ENCODE data around the gene AP3D1.

DNA sequence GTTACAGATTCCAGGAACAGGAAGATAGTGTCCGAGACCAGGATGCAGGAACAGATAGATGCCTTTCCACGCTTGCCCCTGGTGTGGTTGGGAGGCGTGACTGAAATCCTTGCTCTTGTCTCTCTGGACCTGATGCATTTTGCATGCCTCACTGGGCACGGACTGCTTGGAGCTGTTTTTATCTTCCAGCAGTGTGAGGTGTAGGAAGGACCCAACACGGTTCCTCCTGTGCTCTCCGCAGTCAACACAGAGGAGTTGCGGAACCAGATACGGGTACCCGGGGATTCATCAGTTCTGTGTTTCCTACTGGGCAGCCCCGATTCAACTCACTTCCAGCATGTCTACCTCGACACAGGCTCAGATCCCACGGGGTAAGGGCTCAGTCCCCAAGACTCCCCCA, 18.9 kb upstream of the AP3D1 start:
- TF ChIP-seq POLR2AphosphoS5 (IDR thresholded peaks at IDR 0.05; ENCODE audit: low read depth, low read length) (no peak), TAF1 (IDR thresholded peaks at IDR 0.05; ENCODE audit: low read depth, low read length) (no peak), POLR2A (IDR thresholded peaks at IDR 0.05; ENCODE audit: low read depth, low read length) (no peak), PAX5 (IDR thresholded peaks at IDR 0.05; ENCODE audit: insufficient read depth, low read length, severe bottlenecking) (no peak), POU2F2 (IDR thresholded peaks at IDR 0.05; ENCODE audit: low read depth, low read length) (no peak), SPI1 (IDR thresholded peaks at IDR 0.05; ENCODE audit: low read depth, low read length) (no peak)

Data from GM12891 (cell line).